A673 (cell line): ENCODE measurements around the gene SPRYD7. TPM values are rescaled to one million over a fixed set of nuclear protein-coding genes. Genes with fewer than 3 reads are reported as not detected.
A peak's percentile ranks its signal among the peaks of the same experiment; 100 is the strongest.

Source experiments
- BruUV-seq: library from RNA; stranded (reverse); fragments of 400-500 nt; replicated peaks from 2 replicates; lab custom pipeline; 2021; lab: Mats Ljungman, UMichigan
- CTCF ChIA-PET: fragments of 300-600 bp; sonication (Branson Sonifier 250); formaldehyde crosslinking; loops from one replicate; lab custom pipeline; 2022; ENCODE audit warnings: antibody characterized with exemption; lab: Charles Lee
- POLR2A ChIA-PET: fragments of 300-600 bp; sonication (Branson Sonifier 250); formaldehyde crosslinking; loops from one replicate; lab custom pipeline; 2022; ENCODE audit warnings: antibody characterized with exemption; ENCODE audit not compliant: low non-redundant PET; lab: Charles Lee
- DNase-seq: peaks from one replicate; pipeline ENCODE4 v3.0.0-alpha.2; 2015; ENCODE audit warnings: low spot score
- H3K27ac ChIP-seq: fragments of 200-600 bp; sonication (generic); 2 replicates; pipeline ENCODE4 v1.5.1; 2016; ENCODE audit warnings: mixed run types, low read depth, mild to moderate bottlenecking, mixed read lengths, antibody characterized with exemption, low read length; ENCODE audit not compliant: poor library complexity, severe bottlenecking
- H3K27me3 ChIP-seq: fragments of 200-600 bp; sonication (generic); replicated peaks from 2 replicates; pipeline ENCODE4 v1.6.1; 2017; ENCODE audit warnings: mixed run types, low read depth, mild to moderate bottlenecking, mixed read lengths, antibody characterized with exemption, low read length; ENCODE audit not compliant: insufficient read depth, poor library complexity
- H3K36me3 ChIP-seq: fragments of 200-600 bp; sonication (generic); 2 replicates; pipeline ENCODE4 v1.6.1; 2016; ENCODE audit warnings: mixed run types, mild to moderate bottlenecking, mixed read lengths, antibody characterized with exemption, low read length; ENCODE audit not compliant: insufficient read depth, poor library complexity, severe bottlenecking
- H3K4me1 ChIP-seq: fragments of 200-600 bp; sonication (generic); 2 replicates; pipeline ENCODE4 v1.6.1; 2017; ENCODE audit warnings: mixed run types, mild to moderate bottlenecking, mixed read lengths, antibody characterized with exemption, low read length; ENCODE audit not compliant: insufficient read depth, poor library complexity, severe bottlenecking
- H3K4me3 ChIP-seq: fragments of 200-600 bp; sonication (generic); 2 replicates; pipeline ENCODE4 v1.5.1; 2016; ENCODE audit warnings: low read depth, mixed run types, mild to moderate bottlenecking, mixed read lengths, low read length; ENCODE audit not compliant: poor library complexity, severe bottlenecking
- H3K9me3 ChIP-seq: fragments of 200-600 bp; sonication (generic); 2 replicates; pipeline ENCODE4 v1.6.1; 2016; ENCODE audit warnings: mixed run types, low read depth, mild to moderate bottlenecking, mixed read lengths, antibody characterized with exemption, low read length; ENCODE audit not compliant: poor library complexity, severe bottlenecking
- CTCF ChIP-seq: fragments of 300-800, 200-600 bp; sonication (generic); conservative IDR thresholded peaks from 2 replicates; pipeline ENCODE4 v1.5.1; 2017; ENCODE audit warnings: low read depth, mild to moderate bottlenecking, antibody characterized with exemption, low read length, moderate library complexity, mixed read lengths
- EZH2 ChIP-seq: fragments of 200-600 bp; sonication (generic); IDR thresholded peaks from 2 replicates; pipeline ENCODE4 v1.6.1; 2017; ENCODE audit warnings: borderline replicate concordance, low read depth, mild to moderate bottlenecking, mixed read lengths, antibody characterized with exemption, low read length; ENCODE audit not compliant: poor library complexity, severe bottlenecking
- intact Hi-C: fragments of 100-400 bp; cut with micrococcal nuclease; formaldehyde crosslinking; loops from one replicate; pipeline ENCODE4 v1.10.0; 2022; ENCODE audit not compliant: unreplicated experiment
- total RNA-seq: library from RNA; stranded (reverse); gene quantifications from 2 replicates; pipeline ENCODE4 v1.2.3, GENCODE V29; 2021

The SPRYD7 gene
- total RNA-seq, 1 experiment from 2014 or later: 2.9 TPM

- Histone ChIP-seq H3K36me3 (no peaks in the 10 kb centered on the region), H3K27ac (peak overlapping the region; percentile 56), H3K4me1 (peaks cover 3% of the 10 kb centered on the region), H3K9me3 (no peaks in the 10 kb centered on the region), H3K4me3 (peak overlapping the region; percentile 94), H3K27me3 (peaks cover 7% of the 10 kb centered on the region)
- TSS peak; percentile 38 for BruUV-seq
- CTCF ChIA-PET: interaction anchor here (0.6 to 1.4 kb wide), 3 partner anchors 41 to 62 kb away, joined by 4 to 6 read pairs (median 5); partner anchors contain the start of gene TRIM13
- TF ChIP-seq EZH2 (peak; percentile 39), CTCF (no peak)
- DNase-seq: peak; percentile 47
- POLR2A ChIA-PET: no interaction called here
- intact Hi-C loops: no loop called here
Observed at GRCh38 chr13:49935171-49936074, 717 bp downstream of the SPRYD7 start.

GRCh38 chr13:49933511-49933910 lies 2.6 kb downstream of the SPRYD7 start:
- intact Hi-C loops: no loop called here
- ChIA-PET CTCF (no interaction called here), POLR2A (no interaction called here)
- no TSS peak for BruUV-seq
- TF ChIP-seq EZH2 (no peak), CTCF (no peak)
- Histone ChIP-seq H3K4me3 (no peak overlapping the region), H3K27ac (no peak overlapping the region), H3K36me3 (no peaks in the 10 kb centered on the region), H3K27me3 (peaks cover 7% of the 10 kb centered on the region), H3K9me3 (no peaks in the 10 kb centered on the region), H3K4me1 (peaks cover 3% of the 10 kb centered on the region)
- DNase-seq: no peak

- ChIA-PET POLR2A (no interaction called here), CTCF (no interaction called here)
- intact Hi-C loops: no loop called here
- TF ChIP-seq EZH2 (no peak), CTCF (no peak)
- Histone ChIP-seq H3K36me3 (no peaks in the 10 kb centered on the region), H3K27me3 (peaks cover 7% of the 10 kb centered on the region), H3K4me3 (no peak overlapping the region), H3K9me3 (no peaks in the 10 kb centered on the region), H3K27ac (no peak overlapping the region), H3K4me1 (peaks cover 3% of the 10 kb centered on the region)
- BruUV-seq: no TSS peak
- no peak for DNase-seq
Observed at GRCh38 chr13:49932868-49933267, 3.3 kb downstream of the SPRYD7 start.
